ENCODE measurements around the gene DDX1. TPM values are rescaled to one million over a fixed set of nuclear protein-coding genes. Genes with fewer than 3 reads are reported as not detected.

Gene DDX1
- total and polyA plus RNA-seq, 2 donors (not counting 3 experiments of a cell fraction or from before 2014, with no cell fraction given) = 41.2 to 117 TPM

DNA sequence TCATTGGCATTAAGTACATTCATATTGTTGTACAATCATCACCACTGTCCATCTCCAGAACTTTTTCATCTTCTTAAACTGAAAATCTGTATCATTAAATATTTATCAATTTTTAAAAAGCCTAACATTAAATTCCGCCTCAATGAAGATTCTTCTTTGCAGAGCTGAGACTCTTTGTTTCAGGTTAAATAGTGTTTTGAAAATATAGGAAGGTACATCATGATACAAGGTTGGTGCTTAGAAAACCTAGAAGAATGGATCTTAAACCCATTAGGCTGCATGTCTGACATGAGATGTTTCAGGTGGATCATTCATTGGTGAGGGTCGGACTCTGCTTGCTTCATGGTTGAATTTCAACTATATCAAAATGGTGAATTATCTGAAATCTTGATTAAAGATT, 30.5 kb downstream of the DDX1 start:
- Histone ChIP-seq H3K9me1 (replicated peaks; ENCODE audit: control insufficient read depth, extremely low read depth, insufficient read depth, low read length) (no peaks in the 10 kb centered on the region), H3K27me3 (ENCODE audit: control insufficient read depth in 2 of 2, insufficient read depth in 2 of 2, low read length in 2 of 2) (no peaks in the 10 kb centered on the region), H3K27ac (ENCODE audit: insufficient read depth, low read depth, low read length) (no peak overlapping the region), H2AFZ (ENCODE audit: low read depth, low read length) (no peak overlapping the region), H3K9ac (replicated peaks; ENCODE audit: extremely low read depth, insufficient read depth, low read length) (no peak overlapping the region), H3K36me3 (ENCODE audit: control insufficient read depth in 2 of 2, extremely low read depth in 1 of 2, insufficient read depth in 2 of 2, low read length in 2 of 2) (peaks cover 16 to 23% of the 10 kb centered on the region in 2 experiments), H3K4me3 (replicated peaks in 1 of 3; ENCODE audit: insufficient read depth in 1 of 3, low read depth in 1 of 3, low read length in 3 of 3) (no peak overlapping the region), H3K4me2 (ENCODE audit: insufficient read depth, low read length) (no peak overlapping the region), H3K4me1 (ENCODE audit: control insufficient read depth, extremely low read depth, insufficient read depth, low read length) (peaks cover under 1% of the 10 kb centered on the region), H3K79me2 (ENCODE audit: control insufficient read depth, insufficient read depth, low read length) (no peaks in the 10 kb centered on the region), H3K9me3 (replicated peaks; ENCODE audit: control insufficient read depth, insufficient read depth, low read length) (no peaks in the 10 kb centered on the region), H4K20me1 (replicated peaks; ENCODE audit: control insufficient read depth, extremely low read depth, insufficient read depth, low read length) (peaks cover 4% of the 10 kb centered on the region)
- dilution Hi-C loops (cut with MboI; ENCODE audit: extremely low pct_ligation_motif_present, low sequenced_read_pairs) = no loop called here
- ChIA-PET POLR2A (interaction anchor here (0.8 kb wide), 1 partner anchor 9 kb away, joined by 3 read pairs; no protein-coding TSS in a partner anchor), CTCF (interaction anchor here (0.7 kb wide), 1 partner anchor 13 kb away, joined by 3 read pairs; no protein-coding TSS in a partner anchor)
- FAIRE-seq (no peak), DNase-seq (ENCODE audit: low read depth, low spot score) (no peak)
- TF ChIP-seq MYC (IDR thresholded peaks at IDR 0.05; ENCODE audit: low read depth, low read length) = no peak
- no peak for TF ChIP-seq GATA2 (IDR thresholded peaks at IDR 0.05; ENCODE audit: insufficient read depth, insufficient read length, low read depth, low read length)
- no peak for TF ChIP-seq EZH2 (IDR thresholded peaks at IDR 0.05; ENCODE audit: borderline replicate concordance, low read depth, low read length, severe bottlenecking)
- TF ChIP-seq, protein P1, sequence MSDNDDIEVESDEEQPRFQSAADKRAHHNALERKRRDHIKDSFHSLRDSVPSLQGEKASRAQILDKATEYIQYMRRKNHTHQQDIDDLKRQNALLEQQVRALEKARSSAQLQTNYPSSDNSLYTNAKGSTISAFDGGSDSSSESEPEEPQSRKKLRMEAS (IDR thresholded peaks at IDR 0.05; ENCODE audit: insufficient read depth, insufficient read length) = no peak
- no peak for TF ChIP-seq CTCF (IDR thresholded peaks at IDR 0.05; ENCODE audit: extremely low read depth in 1 of 2, insufficient read depth in 1 of 2, low read depth in 1 of 2, low read length in 2 of 2)
- intact Hi-C loops (cut with micrococcal nuclease) = no loop called here
- BruUV-seq (replicated peaks) = no TSS peak

All from endothelial cell of umbilical vein (primary cell).